HL-60/S4 (cell line): ENCODE data around the gene ZMIZ2.
"Not testable (repeated sequence)": the region's sequence is repeated elsewhere in the genome, so short reads cannot be mapped to it uniquely, and the experiment has no call there.

Experiments used
- in situ Hi-C: fragments of 300-500 bp; cut with MboI; formaldehyde crosslinking; loops from 2 replicates; pipeline ENCODE4 v1.14.3; 2022; ENCODE audit warnings: low sequenced_read_pairs

ZMIZ2 gene

GRCh38 chr7:44769776-44770294 lies 21.2 kb downstream of the ZMIZ2 start:
- in situ Hi-C loops, result no loop called here

- in situ Hi-C loops, result no loop called here
These were observed 22.7 kb downstream of the ZMIZ2 start for GRCh38 chr7:44771358-44771757.

- in situ Hi-C loops, result no loop called here
These were observed 23.8 kb downstream of the ZMIZ2 start for GRCh38 chr7:44772440-44772839.

GRCh38 chr7:44772867-44773266 lies 24.2 kb downstream of the ZMIZ2 start:
- in situ Hi-C loops, result no loop called here

- in situ Hi-C loops, result not testable (repeated sequence)
These were observed 25.8 kb downstream of the ZMIZ2 start for GRCh38 chr7:44774486-44774885.

GRCh38 chr7:44775383-44776107 lies 26.9 kb downstream of the ZMIZ2 start:
- in situ Hi-C loops, result no loop called here

GRCh38 chr7:44776211-44776610 lies 27.6 kb downstream of the ZMIZ2 start:
- in situ Hi-C loops, result no loop called here

GRCh38 chr7:44782460-44782859 lies 33.8 kb downstream of the ZMIZ2 start:
- in situ Hi-C loops, result no loop called here

- in situ Hi-C loops, result no loop called here
These were observed 34.8 kb downstream of the ZMIZ2 start for GRCh38 chr7:44783407-44783806.

GRCh38 chr7:44784364-44784763 lies 35.7 kb downstream of the ZMIZ2 start:
- in situ Hi-C loops, result no loop called here

GRCh38 chr7:44785218-44785617 lies 36.6 kb downstream of the ZMIZ2 start:
- in situ Hi-C loops, result not testable (repeated sequence)

GRCh38 chr7:44787041-44787440 lies 38.4 kb downstream of the ZMIZ2 start:
- in situ Hi-C loops, result no loop called here

GRCh38 chr7:44787762-44788161 lies 39.1 kb downstream of the ZMIZ2 start:
- in situ Hi-C loops, result no loop called here

GRCh38 chr7:44789990-44790389 lies 41.3 kb downstream of the ZMIZ2 start:
- in situ Hi-C loops, result no loop called here

GRCh38 chr7:44791278-44792219 lies 42.9 kb downstream of the ZMIZ2 start:
- in situ Hi-C loops, result no loop called here

GRCh38 chr7:44793919-44794318 lies 45.3 kb downstream of the ZMIZ2 start:
- in situ Hi-C loops, result no loop called here

- in situ Hi-C loops, result no loop called here
These were observed 45.7 kb downstream of the ZMIZ2 start for GRCh38 chr7:44794331-44794730.

GRCh38 chr7:44796034-44796503 lies 47.4 kb downstream of the ZMIZ2 start:
- in situ Hi-C loops, result no loop called here

GRCh38 chr7:44796504-44797328 lies 48.1 kb downstream of the ZMIZ2 start, which contains the start of gene PPIA:
PPIA (plus strand) TSS chr7:44796681; CDS start chr7:44796725, 44 bp downstream.
- in situ Hi-C loops, result no loop called here
